ENCODE measurements around the gene GPR21. TPM values are rescaled to one million over a fixed set of nuclear protein-coding genes. Genes with fewer than 3 reads are reported as not detected.

GPR21 gene
- total and polyA plus RNA-seq, 2 experiments from 2014 or later, result 0.90 TPM; not detected in 1

GRCh38 chr9:123003466-123003865 is 30.0 kb upstream of the GPR21 start:
- Mint-ChIP-seq H3K4me1 (peaks cover 21% of the 10 kb centered on the region), H3K27me3 (ENCODE audit: insufficient read depth, low read depth, poor library complexity) (peaks cover 4% of the 10 kb centered on the region), H3K9me3 (no peaks in the 10 kb centered on the region), H3K27ac (peak overlapping the region; percentile 67), H3K36me3 (ENCODE audit: low read depth) (peaks cover 29% of the 10 kb centered on the region), H3K4me3 (no peak overlapping the region)
- Histone ChIP-seq H3F3A (replicated peaks; ENCODE audit: low read depth) (no peaks in the 10 kb centered on the region), H3K4me1 (ENCODE audit: insufficient read depth) (peaks cover 16% of the 10 kb centered on the region), H4K20me1 (replicated peaks; ENCODE audit: insufficient read depth) (no peaks in the 10 kb centered on the region), H3K9me2 (ENCODE audit: insufficient read depth) (no peaks in the 10 kb centered on the region), H3K4me3 (no peak overlapping the region), H3K27me3 (ENCODE audit: insufficient read depth) (no peaks in the 10 kb centered on the region), H3K36me3 (ENCODE audit: insufficient read depth) (0 out of 2 replicates have a peak, but pooled peaks cover 3% of the 10 kb centered on the region), H2AFZ (no peak overlapping the region), H3K79me2 (replicated peaks; ENCODE audit: insufficient read depth) (no peaks in the 10 kb centered on the region), H3K4me2 (no peak overlapping the region), H3K27ac (ENCODE audit: low read depth) (no peak overlapping the region)
- no peak for ATAC-seq
- no peak for TF ChIP-seq ZNF114 (CRISPR knock-in tag; IDR thresholded peaks at IDR 0.05)
- no peak for TF ChIP-seq ZNF462 (CRISPR knock-in tag; IDR thresholded peaks at IDR 0.05)
- TF ChIP-seq, protein P1, sequence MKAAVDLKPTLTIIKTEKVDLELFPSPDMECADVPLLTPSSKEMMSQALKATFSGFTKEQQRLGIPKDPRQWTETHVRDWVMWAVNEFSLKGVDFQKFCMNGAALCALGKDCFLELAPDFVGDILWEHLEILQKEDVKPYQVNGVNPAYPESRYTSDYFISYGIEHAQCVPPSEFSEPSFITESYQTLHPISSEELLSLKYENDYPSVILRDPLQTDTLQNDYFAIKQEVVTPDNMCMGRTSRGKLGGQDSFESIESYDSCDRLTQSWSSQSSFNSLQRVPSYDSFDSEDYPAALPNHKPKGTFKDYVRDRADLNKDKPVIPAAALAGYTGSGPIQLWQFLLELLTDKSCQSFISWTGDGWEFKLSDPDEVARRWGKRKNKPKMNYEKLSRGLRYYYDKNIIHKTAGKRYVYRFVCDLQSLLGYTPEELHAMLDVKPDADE (IDR thresholded peaks at IDR 0.05), result no peak
- no peak for TF ChIP-seq EZH2phosphoT487 (IDR thresholded peaks at IDR 0.05; ENCODE audit: unreplicated experiment)
- DNase-seq (ENCODE audit: low spot score), result no peak

DNA sequence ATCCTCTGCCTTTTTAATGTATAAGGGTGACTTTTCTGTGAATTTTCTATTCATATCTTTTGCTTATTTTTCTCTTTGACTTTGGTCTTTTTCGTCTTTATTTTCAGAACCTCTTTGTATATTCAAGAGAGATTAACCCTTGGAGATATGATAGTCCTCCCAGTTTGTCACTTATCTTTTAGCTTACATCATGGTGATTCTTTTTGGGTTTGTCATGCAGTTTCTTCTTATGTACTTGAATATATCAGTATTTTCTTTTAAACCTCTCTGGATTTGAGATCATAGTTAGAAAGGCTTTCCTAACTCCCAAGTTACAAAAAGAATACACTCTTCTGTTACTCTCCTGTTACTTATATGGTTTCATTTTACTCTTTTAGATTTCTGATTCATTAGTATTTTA is 27.5 kb upstream of the GPR21 start:
- Mint-ChIP-seq H3K9me3 (no peaks in the 10 kb centered on the region), H3K36me3 (ENCODE audit: low read depth) (peaks cover 11% of the 10 kb centered on the region; the same call in 2 of the 3 replicates), H3K4me3 (no peak overlapping the region), H3K4me1 (no peaks in the 10 kb centered on the region), H3K27me3 (ENCODE audit: insufficient read depth, low read depth, poor library complexity) (peaks cover 1% of the 10 kb centered on the region), H3K27ac (no peak overlapping the region)
- no peak overlapping the region for H3K4me3 ChIP-seq
- H3K4me2 ChIP-seq, result no peak overlapping the region
- H3K36me3 ChIP-seq (ENCODE audit: insufficient read depth), result peaks cover 9% of the 10 kb centered on the region; the same call in 1 of the 2 replicates
- H2AFZ ChIP-seq, result no peak overlapping the region
- DNase-seq (ENCODE audit: low spot score) (no peak), ATAC-seq (no peak)
- no peak overlapping the region for H3K27ac ChIP-seq (ENCODE audit: low read depth)
- H3K4me1 ChIP-seq (ENCODE audit: insufficient read depth), result no peaks in the 10 kb centered on the region
- no peaks in the 10 kb centered on the region for H3K27me3 ChIP-seq (ENCODE audit: insufficient read depth)
- H3F3A ChIP-seq (replicated peaks; ENCODE audit: low read depth), result no peaks in the 10 kb centered on the region
- no peaks in the 10 kb centered on the region for H3K79me2 ChIP-seq (replicated peaks; ENCODE audit: insufficient read depth)
- H3K9me2 ChIP-seq (ENCODE audit: insufficient read depth), result no peaks in the 10 kb centered on the region
- no peaks in the 10 kb centered on the region for H4K20me1 ChIP-seq (replicated peaks; ENCODE audit: insufficient read depth)
- TF ChIP-seq EZH2phosphoT487 (IDR thresholded peaks at IDR 0.05; ENCODE audit: unreplicated experiment) (no peak), ZNF114 (CRISPR knock-in tag; IDR thresholded peaks at IDR 0.05) (no peak), CTCF (conservative IDR thresholded peaks at IDR 0.05; ENCODE audit: low read depth in 2 of 2) (no peak), CREB1 (CRISPR knock-in tag; IDR thresholded peaks at IDR 0.05; ENCODE audit: low read depth) (no peak)
- TF ChIP-seq, protein P1 (IDR thresholded peaks at IDR 0.05), result no peak
- TF ChIP-seq, protein P2, sequence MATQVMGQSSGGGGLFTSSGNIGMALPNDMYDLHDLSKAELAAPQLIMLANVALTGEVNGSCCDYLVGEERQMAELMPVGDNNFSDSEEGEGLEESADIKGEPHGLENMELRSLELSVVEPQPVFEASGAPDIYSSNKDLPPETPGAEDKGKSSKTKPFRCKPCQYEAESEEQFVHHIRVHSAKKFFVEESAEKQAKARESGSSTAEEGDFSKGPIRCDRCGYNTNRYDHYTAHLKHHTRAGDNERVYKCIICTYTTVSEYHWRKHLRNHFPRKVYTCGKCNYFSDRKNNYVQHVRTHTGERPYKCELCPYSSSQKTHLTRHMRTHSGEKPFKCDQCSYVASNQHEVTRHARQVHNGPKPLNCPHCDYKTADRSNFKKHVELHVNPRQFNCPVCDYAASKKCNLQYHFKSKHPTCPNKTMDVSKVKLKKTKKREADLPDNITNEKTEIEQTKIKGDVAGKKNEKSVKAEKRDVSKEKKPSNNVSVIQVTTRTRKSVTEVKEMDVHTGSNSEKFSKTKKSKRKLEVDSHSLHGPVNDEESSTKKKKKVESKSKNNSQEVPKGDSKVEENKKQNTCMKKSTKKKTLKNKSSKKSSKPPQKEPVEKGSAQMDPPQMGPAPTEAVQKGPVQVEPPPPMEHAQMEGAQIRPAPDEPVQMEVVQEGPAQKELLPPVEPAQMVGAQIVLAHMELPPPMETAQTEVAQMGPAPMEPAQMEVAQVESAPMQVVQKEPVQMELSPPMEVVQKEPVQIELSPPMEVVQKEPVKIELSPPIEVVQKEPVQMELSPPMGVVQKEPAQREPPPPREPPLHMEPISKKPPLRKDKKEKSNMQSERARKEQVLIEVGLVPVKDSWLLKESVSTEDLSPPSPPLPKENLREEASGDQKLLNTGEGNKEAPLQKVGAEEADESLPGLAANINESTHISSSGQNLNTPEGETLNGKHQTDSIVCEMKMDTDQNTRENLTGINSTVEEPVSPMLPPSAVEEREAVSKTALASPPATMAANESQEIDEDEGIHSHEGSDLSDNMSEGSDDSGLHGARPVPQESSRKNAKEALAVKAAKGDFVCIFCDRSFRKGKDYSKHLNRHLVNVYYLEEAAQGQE (IDR thresholded peaks at IDR 0.05; ENCODE audit: unreplicated experiment), result no peak
